Measurements from ENCODE around the gene SIRPA. TPM values are rescaled to one million over a fixed set of nuclear protein-coding genes. Genes with fewer than 3 reads are reported as not detected.

Gene SIRPA
- polyA plus RNA-seq, 1 donor (not counting 4 experiments of a cell fraction or from before 2014, with no cell fraction given) = 23.7 TPM

GRCh38 chr20:1885254-1885653 is 10.0 kb upstream of the SIRPA start:
- H3K4me2 ChIP-seq (ENCODE audit: control insufficient read depth, extremely low read depth, insufficient read depth, low read depth, low read length) = no peak overlapping the region
- FAIRE-seq = no peak
- TF ChIP-seq CTCF (optimal IDR thresholded peaks at IDR 0.05 in 1 of 3, IDR thresholded peaks at IDR 0.05 in 1 of 3, conservative IDR thresholded peaks at IDR 0.05 in 1 of 3; ENCODE audit: extremely low read depth in 1 of 3, insufficient read depth in 2 of 3, low read length in 3 of 3) = no peak
- TF ChIP-seq EZH2 (IDR thresholded peaks at IDR 0.05; ENCODE audit: low read length) = no peak
- no peak overlapping the region for H3K9ac ChIP-seq (ENCODE audit: control insufficient read depth, extremely low read depth, insufficient read depth, low read length)
- no peak for DNase-seq (ENCODE audit: low read depth, low spot score)
- H3K27ac ChIP-seq (ENCODE audit: control insufficient read depth, insufficient read depth, low read length) = no peak overlapping the region
- no peak overlapping the region for H3K4me3 ChIP-seq (ENCODE audit: control insufficient read depth in 2 of 3, extremely low read depth in 1 of 3, insufficient read depth in 2 of 3, low read depth in 1 of 3, low read length in 3 of 3)
- H3K36me3 ChIP-seq (ENCODE audit: control insufficient read depth in 2 of 2, extremely low read depth in 1 of 2, insufficient read depth in 2 of 2, low read length in 2 of 2) = peaks cover 0 to 3% of the 10 kb centered on the region in 2 experiments
- H3K79me2 ChIP-seq (ENCODE audit: control insufficient read depth, insufficient read depth, low read length) = no peaks in the 10 kb centered on the region
- no peaks in the 10 kb centered on the region for H3K9me1 ChIP-seq (ENCODE audit: control insufficient read depth, extremely low read depth, insufficient read depth, low read length)
- H4K20me1 ChIP-seq (ENCODE audit: control insufficient read depth, extremely low read depth, insufficient read depth, low read length) = no peaks in the 10 kb centered on the region
- H2AFZ ChIP-seq (ENCODE audit: control insufficient read depth, low read length) = no peak overlapping the region
- no peaks in the 10 kb centered on the region for H3K9me3 ChIP-seq (ENCODE audit: control insufficient read depth, low read depth, low read length)
- H3K27me3 ChIP-seq (ENCODE audit: control insufficient read depth, extremely low read depth, insufficient read depth, low read length) = no peaks in the 10 kb centered on the region
- peaks cover 14% of the 10 kb centered on the region for H3K4me1 ChIP-seq (ENCODE audit: control insufficient read depth, extremely low read depth, insufficient read depth, low read length)
- dilution Hi-C loops (cut with MboI; ENCODE audit: extremely low pct_ligation_motif_present, low sequenced_read_pairs) = no loop called here

- Histone ChIP-seq H3K4me2 (ENCODE audit: control insufficient read depth, extremely low read depth, insufficient read depth, low read depth, low read length) (no peak overlapping the region), H4K20me1 (ENCODE audit: control insufficient read depth, extremely low read depth, insufficient read depth, low read length) (no peaks in the 10 kb centered on the region), H2AFZ (ENCODE audit: control insufficient read depth, low read length) (no peak overlapping the region), H3K27me3 (ENCODE audit: control insufficient read depth, extremely low read depth, insufficient read depth, low read length) (no peaks in the 10 kb centered on the region), H3K9me3 (ENCODE audit: control insufficient read depth, low read depth, low read length) (no peaks in the 10 kb centered on the region), H3K27ac (ENCODE audit: control insufficient read depth, insufficient read depth, low read length) (no peak overlapping the region), H3K9me1 (ENCODE audit: control insufficient read depth, extremely low read depth, insufficient read depth, low read length) (no peaks in the 10 kb centered on the region), H3K4me3 (ENCODE audit: control insufficient read depth in 2 of 3, extremely low read depth in 1 of 3, insufficient read depth in 2 of 3, low read depth in 1 of 3, low read length in 3 of 3) (no peak overlapping the region), H3K36me3 (ENCODE audit: control insufficient read depth in 2 of 2, extremely low read depth in 1 of 2, insufficient read depth in 2 of 2, low read length in 2 of 2) (peaks cover 0 to 3% of the 10 kb centered on the region in 2 experiments), H3K4me1 (ENCODE audit: control insufficient read depth, extremely low read depth, insufficient read depth, low read length) (peaks cover 23% of the 10 kb centered on the region), H3K9ac (ENCODE audit: control insufficient read depth, extremely low read depth, insufficient read depth, low read length) (no peak overlapping the region), H3K79me2 (ENCODE audit: control insufficient read depth, insufficient read depth, low read length) (no peaks in the 10 kb centered on the region)
- no peak for DNase-seq (ENCODE audit: low read depth, low spot score)
- no peak for FAIRE-seq
- dilution Hi-C loops (cut with MboI; ENCODE audit: extremely low pct_ligation_motif_present, low sequenced_read_pairs) = no loop called here
- TF ChIP-seq CTCF (optimal IDR thresholded peaks at IDR 0.05 in 1 of 3, IDR thresholded peaks at IDR 0.05 in 1 of 3, conservative IDR thresholded peaks at IDR 0.05 in 1 of 3; ENCODE audit: extremely low read depth in 1 of 3, insufficient read depth in 2 of 3, low read length in 3 of 3) = no peak
- no peak for TF ChIP-seq EZH2 (IDR thresholded peaks at IDR 0.05; ENCODE audit: low read length)
Observed at GRCh38 chr20:1885940-1886693, 9.1 kb upstream of the SIRPA start.
